DOHH2 (cell line): ENCODE data around the gene IFNG-AS1.

ENCODE experiments used
- H3F3A ChIP-seq: fragments of 200-600 bp; sonication (generic), shearing (Covaris generic); 2 replicates; pipeline ENCODE4 v1.6.0; 2016; ENCODE audit warnings: antibody characterized with exemption, mild to moderate bottlenecking; ENCODE audit not compliant: control insufficient read depth, insufficient read depth
- H3K27ac ChIP-seq: fragments of 200-600 bp; sonication (generic); 2 replicates; pipeline ENCODE4 v1.5.1; 2014; ENCODE audit warnings: low read depth, mild to moderate bottlenecking, low read length, moderate library complexity
- H3K27me3 ChIP-seq: fragments of 200-600 bp; sonication (generic); 2 replicates; pipeline ENCODE4 v1.6.1; 2014; ENCODE audit warnings: mild to moderate bottlenecking, low read length, mixed read lengths; ENCODE audit not compliant: control insufficient read depth
- H3K36me3 ChIP-seq: fragments of 200-600 bp; sonication (generic); 2 replicates; pipeline ENCODE4 v1.6.1; 2014; ENCODE audit warnings: mild to moderate bottlenecking, low read length, moderate library complexity, mixed read lengths; ENCODE audit not compliant: control insufficient read depth
- H3K4me1 ChIP-seq: fragments of 200-600 bp; sonication (generic); 2 replicates; pipeline ENCODE4 v1.6.1; 2014; ENCODE audit warnings: mild to moderate bottlenecking, low read length, mixed read lengths; ENCODE audit not compliant: control insufficient read depth
- H3K4me2 ChIP-seq: fragments of 200-600 bp; sonication (generic); 2 replicates; pipeline ENCODE4 v1.6.0; 2014; ENCODE audit warnings: mild to moderate bottlenecking, low read length, moderate library complexity
- H3K4me3 ChIP-seq: fragments of 200-600 bp; sonication (generic); 2 replicates; pipeline ENCODE4 v1.5.1; 2014; ENCODE audit warnings: mild to moderate bottlenecking, low read length, mixed read lengths
- H3K79me2 ChIP-seq: fragments of 200-600 bp; sonication (generic); 2 replicates; pipeline ENCODE4 v1.6.1; 2014; ENCODE audit warnings: mild to moderate bottlenecking, low read length, mixed read lengths; ENCODE audit not compliant: control insufficient read depth
- H3K9me2 ChIP-seq: fragments of 200-600 bp; sonication (generic); replicated peaks from 2 replicates; pipeline ENCODE4 v1.6.1; 2014; ENCODE audit warnings: mild to moderate bottlenecking, low read length, mixed read lengths; ENCODE audit not compliant: control insufficient read depth
- H3K9me3 ChIP-seq: fragments of 200-600 bp; sonication (generic); 2 replicates; pipeline ENCODE4 v1.6.1; 2014; ENCODE audit warnings: antibody characterized with exemption, low read length, mixed read lengths; ENCODE audit not compliant: control insufficient read depth, insufficient read depth
- H4K20me1 ChIP-seq: fragments of 200-600 bp; sonication (generic); 2 replicates; pipeline ENCODE4 v1.6.0; 2014; ENCODE audit warnings: low read depth, mild to moderate bottlenecking, antibody characterized with exemption, low read length, moderate library complexity; ENCODE audit not compliant: control insufficient read depth, insufficient read depth
- CTCF ChIP-seq: fragments of 200-600 bp; sonication (generic); IDR thresholded peaks from one replicate; pipeline ENCODE4 v1.5.1; 2014; ENCODE audit warnings: antibody characterized with exemption, mild to moderate bottlenecking, low read depth, low read length; ENCODE audit not compliant: poor library complexity, severe bottlenecking
- EZH2phosphoT487 ChIP-seq: fragments of 200-600 bp; sonication (generic); IDR thresholded peaks from 2 replicates; pipeline ENCODE4 v1.6.1; 2017; ENCODE audit warnings: borderline replicate concordance, mild to moderate bottlenecking, antibody characterized with exemption, low read length, moderate library complexity, mixed read lengths

IFNG-AS1 gene

DNA sequence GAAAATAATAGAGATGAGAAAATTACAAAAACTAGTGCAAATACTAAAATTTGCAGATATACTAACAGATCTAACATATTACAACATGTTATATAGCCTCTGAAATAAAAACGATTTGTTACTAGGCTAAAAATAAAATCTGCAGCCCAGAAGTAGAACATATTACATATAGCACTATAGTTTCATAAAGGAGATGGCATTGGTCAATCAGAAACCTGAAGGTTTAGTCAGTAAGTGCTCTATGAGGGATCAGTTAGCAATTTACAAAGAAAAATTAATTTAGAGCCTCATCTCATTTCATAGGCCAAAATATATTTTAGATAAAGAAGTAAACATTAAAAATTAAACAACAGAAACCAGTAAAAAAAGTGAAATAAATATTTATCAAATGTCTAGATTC is 41.0 kb downstream of the IFNG-AS1 start:
- Histone ChIP-seq H3F3A (no peaks in the 10 kb centered on the region), H3K36me3 (peaks cover 36% of the 10 kb centered on the region), H3K4me2 (no peak overlapping the region), H3K79me2 (no peaks in the 10 kb centered on the region), H3K4me1 (peaks cover 3% of the 10 kb centered on the region; the same call in 1 of the 2 replicates), H3K27ac (no peak overlapping the region), H3K4me3 (no peak overlapping the region), H3K9me3 (no peaks in the 10 kb centered on the region), H3K27me3 (no peaks in the 10 kb centered on the region), H3K9me2 (no peaks in the 10 kb centered on the region), H4K20me1 (no peaks in the 10 kb centered on the region)
- TF ChIP-seq EZH2phosphoT487: no peak
- no peak for TF ChIP-seq CTCF

- no peak overlapping the region for H3K4me3 ChIP-seq
- H3K9me2 ChIP-seq: no peaks in the 10 kb centered on the region
- H4K20me1 ChIP-seq: no peaks in the 10 kb centered on the region
- peaks cover 3% of the 10 kb centered on the region; the same call in 1 of the 2 replicates for H3K4me1 ChIP-seq
- TF ChIP-seq CTCF (no peak), EZH2phosphoT487 (no peak)
- no peaks in the 10 kb centered on the region for H3K79me2 ChIP-seq
- no peak overlapping the region for H3K4me2 ChIP-seq
- H3K36me3 ChIP-seq: peaks cover 38% of the 10 kb centered on the region
- H3K27me3 ChIP-seq: no peaks in the 10 kb centered on the region
- no peaks in the 10 kb centered on the region for H3F3A ChIP-seq
- H3K27ac ChIP-seq: no peak overlapping the region
- no peaks in the 10 kb centered on the region for H3K9me3 ChIP-seq
Measured at GRCh38 chr12:68031174-68031573, 41.9 kb downstream of the IFNG-AS1 start.

DNA sequence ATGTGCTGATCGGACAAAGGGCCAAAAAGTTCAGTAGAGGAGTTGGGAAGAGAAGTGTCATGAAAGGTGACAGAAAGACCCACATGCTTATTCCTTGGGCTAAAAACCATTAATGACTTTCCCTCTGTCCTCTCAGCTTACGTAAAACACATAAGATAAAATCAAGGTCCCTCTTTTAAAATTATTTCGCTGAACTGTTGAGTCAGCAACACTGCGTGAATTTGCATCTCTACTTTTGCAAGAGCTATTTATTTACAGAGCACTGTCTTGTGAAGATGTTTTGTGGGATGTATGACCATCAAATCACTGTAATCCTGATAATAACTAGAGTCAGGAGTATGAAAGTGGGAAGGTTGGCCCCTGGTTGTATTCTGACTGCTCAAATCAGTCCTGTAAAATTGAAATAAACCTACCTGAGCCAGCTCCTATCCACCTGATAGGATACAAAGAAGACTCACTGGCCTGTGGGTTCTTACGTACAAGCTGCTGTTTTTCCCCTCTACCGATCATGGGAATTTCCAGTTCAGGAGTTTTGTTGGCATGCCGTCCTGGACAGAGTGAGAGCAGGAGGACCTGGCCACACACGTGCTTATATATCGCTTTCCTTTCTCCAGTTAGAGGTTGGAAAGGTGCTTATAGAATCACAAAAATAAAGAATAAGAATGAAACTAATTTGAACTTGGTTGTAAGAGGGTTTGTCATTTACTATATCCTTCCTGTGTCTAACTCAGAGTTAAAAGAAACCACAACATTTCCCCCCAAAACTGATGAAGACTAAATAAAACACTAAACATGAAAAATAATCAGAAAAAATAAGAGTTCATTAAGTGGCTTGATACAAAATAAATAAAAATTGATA is 42.9 kb downstream of the IFNG-AS1 start:
- Histone ChIP-seq H3K4me1 (peaks cover 3% of the 10 kb centered on the region; the same call in 1 of the 2 replicates), H3K4me2 (no peak overlapping the region)
- TF ChIP-seq EZH2phosphoT487 (no peak), CTCF (no peak)

More for the DNA sequence above, 42.9 kb downstream of the IFNG-AS1 start:
- no peaks in the 10 kb centered on the region for H3K9me3 ChIP-seq
- H3K9me2 ChIP-seq: no peaks in the 10 kb centered on the region
- H3K27ac ChIP-seq: no peak overlapping the region
- no peaks in the 10 kb centered on the region for H3K27me3 ChIP-seq
- peaks cover 36% of the 10 kb centered on the region for H3K36me3 ChIP-seq
- H3K79me2 ChIP-seq: no peaks in the 10 kb centered on the region
- no peaks in the 10 kb centered on the region for H3F3A ChIP-seq
- no peak overlapping the region for H3K4me3 ChIP-seq
- H4K20me1 ChIP-seq: no peaks in the 10 kb centered on the region
